Raji (cell line): ENCODE results near the gene COG5.

Experiments
- POLR2A ChIP-seq: IDR thresholded peaks from 2 replicates; pipeline ENCODE4 v1.6.1; 2011; ENCODE audit warnings: low read depth, low read length, control low read depth; ENCODE audit not compliant: insufficient read depth

The COG5 gene

DNA sequence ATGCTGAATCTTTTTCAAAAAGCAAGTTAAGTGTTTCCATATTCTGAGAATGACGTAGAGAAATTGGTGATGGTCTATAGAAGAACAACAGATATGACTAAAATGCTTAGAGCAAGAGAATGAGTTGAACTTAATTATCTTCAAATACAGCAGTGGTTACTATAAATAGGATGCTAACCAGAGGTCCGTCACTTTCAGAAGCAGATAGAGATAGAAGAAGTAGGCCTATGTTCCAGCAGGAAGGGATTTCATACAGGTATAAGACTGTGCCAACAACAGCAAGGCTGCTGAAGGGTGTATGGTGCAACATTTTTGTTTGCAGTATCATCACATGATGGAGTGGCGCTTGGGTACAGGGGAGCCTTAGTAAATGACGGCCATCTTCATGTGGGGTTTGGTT, 326.3 kb downstream of the COG5 start:
- no peak for TF ChIP-seq POLR2A

DNA sequence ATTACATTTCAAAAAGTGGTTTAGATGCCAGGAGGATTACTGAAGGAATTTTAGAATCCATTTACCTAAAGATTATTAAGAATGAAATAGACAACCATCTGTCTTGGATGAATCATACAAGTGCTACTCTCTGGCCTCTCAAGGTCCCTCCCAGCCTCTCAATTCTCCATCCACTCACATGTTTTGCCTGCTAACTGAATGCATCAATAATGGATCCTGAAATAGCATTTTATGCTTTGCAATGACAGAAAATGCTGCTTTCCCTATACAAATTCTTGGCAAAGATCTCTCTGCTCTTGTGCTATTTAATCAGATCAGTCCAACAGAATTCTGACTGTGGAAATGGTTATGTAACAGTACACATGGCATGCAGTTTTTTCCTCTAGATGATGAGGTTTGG, 326.9 kb downstream of the COG5 start:
- TF ChIP-seq POLR2A: no peak

DNA sequence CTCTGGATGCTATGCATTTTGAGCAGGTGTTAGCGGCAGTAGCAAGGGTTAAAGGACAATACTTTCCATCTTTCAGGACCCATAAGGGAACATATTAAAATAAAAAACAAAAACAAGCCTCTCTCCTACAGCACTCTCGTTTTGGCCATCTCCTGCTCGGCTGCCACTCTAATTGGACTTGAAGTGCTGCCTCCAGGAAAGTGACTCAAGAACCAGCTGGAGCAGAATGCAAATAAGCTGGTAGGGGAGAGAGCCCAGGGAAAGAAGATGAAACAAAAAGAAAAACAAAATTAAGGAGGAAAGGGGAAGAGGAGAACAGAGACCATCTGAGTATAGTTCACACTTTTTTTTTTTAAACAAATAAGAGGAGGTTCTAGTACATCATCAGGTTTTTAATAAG, 329.3 kb downstream of the COG5 start:
- TF ChIP-seq POLR2A: no peak

DNA sequence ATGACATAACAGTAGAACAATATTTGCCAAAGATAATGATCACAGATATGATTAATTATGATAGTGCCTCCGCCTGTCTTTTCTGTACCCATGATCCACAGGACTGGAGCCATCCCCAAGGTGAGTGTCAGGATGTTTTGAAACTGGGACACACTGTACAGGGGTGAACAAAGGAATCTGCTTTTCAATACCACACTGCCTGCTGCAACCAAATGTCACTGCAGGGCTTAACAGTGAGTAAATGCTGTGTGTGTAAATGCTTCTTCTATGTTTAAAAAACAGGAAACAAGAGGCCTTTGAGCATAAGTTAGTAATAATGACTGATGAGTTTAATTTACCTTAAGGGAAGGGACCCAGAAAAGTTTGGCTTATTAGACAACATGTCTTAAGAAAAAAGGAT, 329.7 kb downstream of the COG5 start:
- TF ChIP-seq POLR2A: no peak

DNA sequence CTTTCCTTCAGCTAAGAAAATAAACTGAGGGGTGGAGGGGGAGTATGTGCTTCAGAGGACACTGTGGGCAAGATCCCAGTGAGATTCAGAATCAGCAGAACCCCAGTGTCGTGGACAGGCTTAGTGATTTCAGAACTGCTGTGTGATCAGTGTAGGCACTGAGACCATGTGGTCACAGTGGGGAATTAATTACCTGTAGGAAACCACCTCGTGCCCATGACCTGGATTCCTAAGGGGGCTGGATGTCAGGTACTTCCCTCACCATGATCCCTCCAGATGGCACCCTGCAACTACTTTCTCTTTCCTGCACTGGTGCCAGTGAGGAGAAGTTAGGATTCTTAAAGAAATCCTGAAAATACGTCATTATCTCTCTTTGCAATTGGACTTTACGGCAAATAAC, 330.5 kb downstream of the COG5 start:
- TF ChIP-seq POLR2A: no peak

DNA sequence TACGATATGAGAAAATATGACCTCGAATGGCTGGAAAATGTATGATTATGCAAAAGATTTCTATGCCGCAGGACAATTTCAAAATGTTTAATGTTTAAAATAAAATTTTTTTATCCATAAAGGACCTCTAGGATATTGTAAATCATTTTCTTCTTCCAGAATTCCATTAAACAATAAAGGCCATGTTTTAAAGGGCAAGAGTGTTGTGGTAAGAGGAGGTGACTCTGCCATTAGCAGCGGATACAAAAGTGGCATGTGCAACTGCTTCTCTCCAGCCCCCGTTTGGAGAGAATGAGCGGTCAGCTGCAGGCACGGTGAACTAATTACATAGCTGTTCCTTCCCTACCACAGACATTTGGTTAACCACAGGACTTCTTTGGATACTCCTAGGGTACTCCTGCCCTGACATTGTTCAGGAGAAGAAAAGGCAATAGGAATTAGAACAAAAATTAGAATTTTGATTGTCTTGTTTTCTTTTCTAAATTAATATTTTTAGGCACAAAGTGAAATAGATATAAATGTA, 331.1 kb downstream of the COG5 start:
- no peak for TF ChIP-seq POLR2A

DNA sequence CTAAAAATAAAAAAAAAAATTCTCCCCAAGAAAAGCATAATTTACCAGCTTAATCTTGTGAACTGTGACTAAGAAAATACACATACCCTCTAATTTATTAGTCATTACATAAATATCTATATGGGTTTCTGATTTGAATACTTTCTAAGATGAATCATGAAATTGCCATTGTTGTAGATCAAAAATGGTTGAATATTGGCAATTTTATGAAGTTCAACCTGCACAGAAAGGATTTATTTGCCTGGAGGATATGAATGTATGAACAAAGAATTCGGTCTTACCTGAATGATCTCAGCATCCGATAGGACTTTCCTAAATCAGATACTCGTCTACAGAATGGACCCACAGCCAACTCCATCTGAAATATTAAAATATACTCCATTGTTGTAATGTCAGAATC, 333.4 kb downstream of the COG5 start:
- no peak for TF ChIP-seq POLR2A

DNA sequence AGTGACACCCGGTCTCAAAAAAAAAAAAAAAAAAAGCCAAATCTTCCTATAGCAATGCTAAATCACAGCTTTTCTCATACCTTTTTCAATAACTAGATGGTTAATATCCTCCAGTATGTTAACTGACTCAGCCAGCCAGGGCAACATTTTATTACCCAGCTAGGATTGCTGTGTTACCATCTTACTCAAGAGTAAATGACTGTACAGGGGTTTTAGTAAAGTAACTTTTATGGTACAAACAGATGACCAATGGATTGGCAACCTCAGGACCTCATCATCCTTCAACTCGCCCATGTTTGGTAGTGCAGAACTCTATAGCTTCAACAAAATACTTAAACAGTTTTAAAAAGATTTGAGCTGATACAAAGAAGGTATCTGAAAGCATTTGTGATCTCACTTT, 335.4 kb downstream of the COG5 start:
- no peak for TF ChIP-seq POLR2A

DNA sequence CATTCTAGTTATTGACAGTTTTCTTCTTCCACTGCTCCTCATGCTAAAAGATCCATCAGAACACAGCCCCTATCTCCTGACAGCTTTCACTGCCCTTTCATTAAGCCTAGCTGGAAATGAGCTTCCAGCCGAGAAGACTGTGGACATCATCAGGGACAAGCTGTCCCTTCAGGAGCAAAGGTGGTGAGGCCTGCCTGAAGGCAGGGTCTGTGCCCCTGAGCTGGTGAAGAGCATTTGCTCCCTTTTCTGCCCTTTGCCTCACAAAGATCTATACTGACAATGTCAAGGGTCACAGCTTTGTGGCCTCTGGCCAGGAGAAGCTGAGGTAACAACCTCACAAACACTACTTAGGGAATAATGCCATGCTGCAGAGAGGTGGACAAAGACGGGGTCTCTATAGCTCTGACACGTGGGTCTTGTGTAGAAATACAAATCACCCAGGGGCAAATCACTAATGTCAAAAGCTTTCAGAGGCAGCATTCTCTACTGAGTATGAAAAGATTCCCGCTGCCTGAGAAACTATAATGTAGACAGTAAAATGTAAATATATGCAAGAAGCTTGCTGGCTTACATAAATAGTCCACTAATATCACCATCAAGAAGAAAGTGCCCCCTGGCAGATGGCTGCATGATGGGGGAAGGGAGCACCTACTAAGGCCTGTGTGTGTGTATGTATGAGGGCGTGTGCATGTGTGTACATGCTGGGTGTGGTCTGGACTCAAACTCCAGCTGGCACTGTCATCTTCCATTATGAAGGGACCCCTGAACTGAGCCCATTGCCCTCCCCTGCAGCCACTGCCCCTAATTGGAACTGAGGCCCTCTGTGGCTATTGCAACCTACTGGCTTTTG, 339.1 kb downstream of the COG5 start:
- TF ChIP-seq POLR2A: no peak

DNA sequence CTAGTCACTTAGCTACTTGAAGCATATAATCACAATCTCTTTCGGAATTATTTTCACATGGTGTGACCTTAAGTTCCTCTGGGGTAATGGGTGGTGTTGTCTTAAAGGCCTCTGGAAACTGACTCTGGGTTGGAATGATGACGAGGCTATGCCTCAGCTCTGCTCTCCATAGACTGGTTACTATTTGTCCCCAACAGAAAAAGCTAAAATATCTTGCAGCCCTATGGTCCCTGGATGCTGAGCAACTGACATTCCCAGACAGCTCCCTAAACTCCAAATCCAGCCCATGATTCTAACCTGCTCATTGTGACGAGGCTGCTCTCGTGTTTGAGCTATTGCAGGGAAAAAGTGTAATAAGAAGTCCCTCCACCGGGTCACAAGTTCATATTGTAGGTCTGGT, 343.4 kb downstream of the COG5 start:
- TF ChIP-seq POLR2A: no peak

DNA sequence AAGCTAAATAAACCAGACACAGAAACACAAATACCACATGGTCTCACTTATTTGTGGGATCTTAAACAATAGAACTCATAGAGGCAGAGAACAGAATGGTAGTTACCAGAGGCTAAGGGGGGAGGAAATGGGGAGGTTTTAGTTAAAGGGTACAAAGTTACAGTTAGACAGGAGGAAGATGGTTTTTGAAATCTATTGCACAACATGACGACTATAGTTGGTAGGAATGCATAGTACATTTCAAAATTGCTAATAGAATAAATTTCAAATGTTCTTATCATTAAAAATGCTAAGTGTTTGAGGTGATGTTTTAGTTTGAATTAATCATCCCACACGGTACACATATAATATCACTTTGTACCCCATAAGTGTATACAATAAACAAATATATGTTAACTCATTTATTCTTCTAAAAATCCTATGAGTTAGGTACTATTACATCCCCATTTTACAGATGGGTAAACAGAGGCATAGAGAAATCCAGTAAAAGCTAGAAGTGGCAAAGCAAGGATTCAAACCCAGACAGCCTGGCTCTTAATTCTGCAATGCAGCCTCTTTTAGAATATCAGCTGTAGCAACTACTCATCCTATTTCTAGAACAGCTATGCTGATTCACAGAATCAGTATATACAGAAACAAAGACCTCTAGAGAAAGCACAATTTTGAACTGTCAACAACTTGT, 344.0 kb downstream of the COG5 start:
- TF ChIP-seq POLR2A: no peak

DNA sequence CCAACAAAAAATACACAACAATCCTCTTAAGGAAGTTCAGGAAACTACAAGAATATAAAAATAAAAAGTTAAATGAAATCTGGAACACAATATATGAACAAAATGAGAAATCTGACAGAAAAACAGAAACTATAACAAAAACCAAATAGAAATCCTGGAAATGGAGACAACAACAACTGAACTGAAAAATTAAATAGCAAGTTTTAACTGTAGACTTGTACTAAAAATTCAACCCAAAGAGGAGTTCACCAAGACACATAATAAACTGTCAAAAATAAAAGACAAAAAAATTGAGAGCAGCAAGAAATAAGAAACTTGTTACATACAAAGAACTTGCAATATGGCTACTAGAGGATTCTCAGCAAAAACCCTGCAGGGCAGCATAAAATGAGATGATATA, 349.8 kb downstream of the COG5 start:
- no peak for TF ChIP-seq POLR2A

DNA sequence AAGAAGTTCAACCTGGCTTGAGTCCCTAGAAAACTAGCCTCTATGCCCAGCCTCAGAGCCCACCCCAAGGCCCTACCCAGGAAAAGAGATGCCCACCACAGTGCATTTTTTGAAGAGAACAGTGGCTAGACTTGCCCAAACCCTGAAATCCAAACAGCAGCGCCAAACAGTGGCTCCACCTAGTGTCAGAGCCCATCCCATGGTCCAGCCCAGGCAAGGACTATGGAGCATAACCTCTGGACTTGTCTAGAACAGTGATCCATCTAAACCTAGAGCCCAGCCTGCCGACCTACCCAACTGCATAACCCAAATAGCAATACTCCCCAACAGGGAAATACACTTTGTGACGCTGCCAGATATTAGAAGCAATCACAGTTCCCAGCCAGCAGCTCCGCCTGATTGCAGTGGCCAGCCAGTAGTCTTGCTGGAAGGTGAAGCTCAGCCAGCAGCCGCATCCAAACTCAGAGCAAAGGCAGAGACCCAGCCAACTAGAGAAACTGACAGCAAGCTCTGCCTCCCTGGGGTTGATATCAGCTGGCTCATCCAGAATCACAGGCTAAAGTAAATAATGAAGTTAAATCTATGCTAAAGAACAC, 350.4 kb downstream of the COG5 start:
- TF ChIP-seq POLR2A: no peak

DNA sequence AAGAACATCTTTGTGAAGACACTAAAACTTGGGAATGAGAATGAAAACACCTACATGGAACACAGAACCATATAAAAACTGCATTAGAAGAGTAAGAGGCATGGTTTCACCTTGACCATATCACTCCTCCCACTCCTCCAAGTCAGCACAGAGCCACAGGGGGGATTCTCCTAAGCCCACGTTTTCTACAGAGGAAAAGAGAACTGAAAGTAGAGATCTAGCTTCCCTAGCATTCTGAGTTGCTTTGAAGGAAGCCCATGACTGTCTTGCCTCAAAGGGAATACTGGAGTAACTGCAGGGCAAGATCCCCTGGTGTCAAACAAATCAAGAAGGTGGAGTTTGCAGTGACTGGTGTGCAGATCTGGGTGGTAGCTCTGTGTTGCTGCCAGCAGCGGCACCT, 351.0 kb downstream of the COG5 start:
- TF ChIP-seq POLR2A: no peak

DNA sequence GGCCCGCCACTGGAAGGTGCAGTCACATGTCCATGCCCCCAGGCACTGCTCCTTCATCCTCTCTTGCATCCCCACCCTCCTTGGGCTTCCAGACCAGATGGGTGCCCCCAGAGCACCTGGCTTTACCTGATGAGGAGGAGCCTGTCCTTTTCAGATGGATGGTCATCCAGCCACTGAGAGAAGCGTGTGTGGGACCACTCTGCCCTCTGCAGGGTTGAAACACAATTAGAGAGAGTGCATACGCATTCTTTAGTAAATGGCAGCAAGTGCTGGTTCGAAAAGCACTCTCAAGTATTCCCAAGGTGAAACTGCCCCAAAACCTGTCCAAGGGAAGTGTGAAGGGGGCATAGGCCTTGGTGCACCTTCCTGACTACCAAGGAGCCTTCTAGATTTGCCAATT, 353.3 kb downstream of the COG5 start:
- TF ChIP-seq POLR2A: no peak

DNA sequence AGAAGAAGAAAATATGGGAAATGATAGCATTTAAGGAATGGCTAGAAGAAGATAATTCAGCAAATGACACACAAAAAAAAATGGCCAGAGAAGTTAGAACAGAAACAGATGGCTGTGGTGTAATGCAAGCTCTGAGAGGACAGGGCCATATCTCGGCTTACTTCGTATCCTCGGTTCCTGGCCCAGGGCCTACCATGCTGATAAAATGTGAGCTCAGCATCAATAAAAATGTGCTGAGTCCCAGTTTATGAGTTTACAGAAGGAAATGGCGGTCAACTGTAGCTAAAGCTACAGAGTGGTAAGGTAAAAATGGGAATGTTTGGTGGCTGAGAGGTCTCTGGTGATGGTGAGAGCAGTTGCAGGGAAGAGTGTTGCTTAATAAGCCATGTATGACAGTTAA, 354.2 kb downstream of the COG5 start:
- TF ChIP-seq POLR2A: no peak
